ENCODE measurements around the gene ARPP21.

ARPP21 gene

GRCh38 chr3:35722902-35723301, 83.6 kb downstream of the ARPP21 start:
- DNase-seq (ENCODE audit: low read depth in 2 of 2), result no peak
- H3K4me3 ChIP-seq (replicated peaks in 1 of 2; ENCODE audit: low read depth in 2 of 2, low read length in 2 of 2), result no peak overlapping the region
- TF ChIP-seq CTCF (IDR thresholded peaks at IDR 0.05; ENCODE audit: low read depth, low read length), result no peak

GRCh38 chr3:35723480-35724097, 84.3 kb downstream of the ARPP21 start:
- H3K4me3 ChIP-seq (replicated peaks in 1 of 2; ENCODE audit: low read depth in 2 of 2, low read length in 2 of 2), result no peak overlapping the region
- no peak for TF ChIP-seq CTCF (IDR thresholded peaks at IDR 0.05; ENCODE audit: low read depth, low read length)
- no peak for DNase-seq (ENCODE audit: low read depth in 2 of 2)

DNA sequence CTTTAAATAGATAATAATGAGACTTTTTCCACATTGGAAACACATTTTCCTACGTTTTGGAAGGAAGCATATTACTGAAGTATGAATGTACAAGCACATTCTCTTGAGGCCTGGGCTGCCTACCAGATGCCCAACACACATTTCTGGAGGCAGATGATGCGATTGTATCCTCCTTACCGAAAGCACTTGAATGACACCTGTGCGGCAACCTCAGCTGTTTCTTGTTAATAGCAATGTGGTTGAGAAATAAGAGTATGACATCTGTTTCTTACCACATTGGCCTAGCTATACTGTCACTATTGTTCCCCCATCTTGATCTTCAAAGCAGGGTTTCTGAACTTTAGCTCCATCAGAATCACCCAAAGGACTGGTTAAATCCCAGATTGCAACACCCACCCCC, 84.8 kb downstream of the ARPP21 start:
- no peak for DNase-seq (ENCODE audit: low read depth in 2 of 2)
- no peak overlapping the region for H3K4me3 ChIP-seq (replicated peaks in 1 of 2; ENCODE audit: low read depth in 2 of 2, low read length in 2 of 2)
- TF ChIP-seq CTCF (IDR thresholded peaks at IDR 0.05; ENCODE audit: low read depth, low read length), result no peak

- H3K4me3 ChIP-seq (replicated peaks in 1 of 2; ENCODE audit: low read depth in 2 of 2, low read length in 2 of 2), result no peak overlapping the region
- DNase-seq (ENCODE audit: low read depth in 2 of 2), result peak in 1 of 2 donors; percentile 1
- no peak for TF ChIP-seq CTCF (IDR thresholded peaks at IDR 0.05; ENCODE audit: low read depth, low read length)
Observed at GRCh38 chr3:35727179-35727578, 87.9 kb downstream of the ARPP21 start.

DNA sequence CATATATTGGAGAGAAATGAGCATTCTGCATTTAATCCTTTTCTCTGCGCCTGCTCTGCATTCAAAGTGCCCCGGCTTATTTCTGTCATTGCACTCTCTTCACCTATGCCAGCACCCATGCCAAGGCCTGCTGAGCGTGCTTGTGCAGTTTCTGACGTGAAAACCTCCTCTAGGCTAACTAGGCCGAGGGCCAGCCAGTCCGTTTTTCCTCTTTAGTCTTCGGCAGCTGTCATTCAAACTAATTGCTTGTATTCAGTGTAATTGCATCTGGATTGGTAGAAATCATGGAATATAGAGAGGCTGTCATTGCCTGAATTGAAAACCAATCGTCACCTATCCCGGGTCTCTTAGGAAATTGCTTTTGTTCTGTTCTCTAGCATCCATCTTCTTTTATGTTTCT, 94.0 kb downstream of the ARPP21 start:
- no peak for TF ChIP-seq CTCF (IDR thresholded peaks at IDR 0.05; ENCODE audit: low read depth, low read length)
- DNase-seq (ENCODE audit: low read depth in 2 of 2), result no peak
- no peak overlapping the region for H3K4me3 ChIP-seq (replicated peaks in 1 of 2; ENCODE audit: low read depth in 2 of 2, low read length in 2 of 2)

DNA sequence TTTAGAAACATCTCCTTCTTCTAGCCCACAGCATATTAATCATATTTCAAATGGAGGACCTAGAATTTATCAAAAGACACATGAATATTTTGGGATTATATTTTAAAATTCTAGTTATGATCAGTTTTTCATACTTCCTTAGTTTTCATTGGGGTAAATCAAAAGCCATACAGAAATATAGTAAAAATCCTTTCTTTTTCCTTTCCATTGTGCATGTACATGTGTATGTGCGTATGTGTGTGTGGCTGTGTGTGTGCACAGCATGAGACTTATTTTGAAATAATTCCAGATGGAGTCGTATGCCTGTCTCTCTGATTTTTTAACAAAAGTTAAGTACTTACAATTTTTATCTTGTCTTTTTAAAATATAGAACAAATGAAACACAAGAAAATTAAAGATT, 94.5 kb downstream of the ARPP21 start:
- no peak for TF ChIP-seq CTCF (IDR thresholded peaks at IDR 0.05; ENCODE audit: low read depth, low read length)
- no peak for DNase-seq (ENCODE audit: low read depth in 2 of 2)
- H3K4me3 ChIP-seq (replicated peaks in 1 of 2; ENCODE audit: low read depth in 2 of 2, low read length in 2 of 2), result no peak overlapping the region

DNA sequence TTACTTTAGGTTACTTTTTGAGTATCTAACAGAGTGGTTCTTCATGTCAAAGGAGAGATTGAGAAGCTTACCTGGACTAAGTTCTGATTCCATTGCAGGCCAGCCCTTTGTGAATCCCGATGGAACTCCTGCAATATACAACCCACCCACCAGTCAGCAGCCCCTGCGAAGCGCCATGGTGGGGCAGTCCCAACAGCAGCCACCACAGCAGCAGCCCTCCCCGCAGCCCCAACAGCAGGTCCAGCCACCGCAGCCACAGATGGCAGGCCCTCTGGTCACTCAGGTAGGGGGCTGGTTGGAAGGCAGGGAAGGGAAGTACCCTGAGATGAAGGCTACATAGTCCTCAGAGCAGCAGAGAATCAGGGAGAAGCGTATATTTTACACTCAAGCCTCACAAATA, 97.8 kb downstream of the ARPP21 start:
- TF ChIP-seq CTCF (IDR thresholded peaks at IDR 0.05; ENCODE audit: low read depth, low read length), result no peak
- no peak overlapping the region for H3K4me3 ChIP-seq (replicated peaks in 1 of 2; ENCODE audit: low read depth in 2 of 2, low read length in 2 of 2)
- DNase-seq (ENCODE audit: low read depth in 2 of 2), result no peak
